Retina (tissue), 1 donor: ENCODE measurements around the gene MAP2K1.

Experiments used
- DNase-seq: peaks from one replicate; pipeline ENCODE4 v3.0.0-alpha.2; 2016

MAP2K1 gene

DNA sequence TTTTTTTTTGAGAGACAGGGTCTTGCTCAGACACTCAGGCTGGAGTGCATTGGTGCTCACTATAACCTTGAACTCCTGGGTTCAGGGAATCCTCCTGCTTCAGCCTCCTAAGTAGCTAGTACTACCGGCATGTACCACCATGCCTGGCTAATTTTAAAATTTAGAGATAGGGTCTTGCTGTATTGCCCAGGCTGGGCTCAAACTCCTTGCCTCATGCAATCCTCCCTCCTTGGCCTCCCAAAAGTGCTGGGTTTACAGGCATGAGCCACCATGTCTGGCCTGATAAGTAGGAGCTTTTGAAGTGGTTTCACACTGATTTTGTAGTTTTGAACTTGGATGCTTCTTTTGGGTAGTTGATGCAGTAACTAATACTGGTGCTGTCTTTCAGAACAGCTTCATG lies 7.8 kb downstream of the MAP2K1 start:
- no peak for DNase-seq

DNA sequence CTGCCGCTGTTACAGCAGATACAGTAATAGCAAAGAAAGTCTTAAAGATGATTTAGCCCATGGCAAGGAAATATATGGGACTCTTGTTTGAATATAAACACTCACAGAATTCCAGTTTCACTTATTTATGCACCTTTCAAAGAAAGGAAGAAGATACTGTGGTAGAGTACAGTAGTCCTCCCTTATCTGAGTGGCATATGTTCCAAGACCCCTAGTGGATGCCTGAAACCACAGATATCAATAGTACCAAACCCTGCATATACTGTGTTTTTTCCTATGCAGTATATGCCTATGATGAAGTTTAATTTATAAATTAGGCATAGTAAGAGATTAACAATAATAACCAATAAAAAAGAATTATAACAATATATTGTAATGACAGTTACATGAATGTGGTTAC lies 8.2 kb downstream of the MAP2K1 start:
- DNase-seq: no peak

DNA sequence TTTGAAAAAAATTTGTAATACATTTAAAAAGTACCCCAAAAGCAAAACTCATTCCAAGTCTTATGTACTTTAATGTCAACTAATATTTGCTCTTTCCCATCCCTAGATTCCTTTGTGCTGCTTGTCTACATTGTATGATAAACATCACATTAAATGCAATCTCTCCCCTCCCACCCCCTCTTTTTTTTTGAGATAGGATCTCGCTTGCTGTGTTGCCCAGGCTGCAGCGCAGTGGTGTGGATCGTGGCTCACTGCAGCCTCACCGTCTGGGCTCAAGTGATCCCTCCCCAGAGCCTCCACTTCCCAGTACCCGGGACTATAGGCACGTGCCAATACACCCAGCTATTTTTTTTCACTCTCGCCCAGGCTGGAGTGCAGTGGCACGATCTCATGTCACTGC lies 12.6 kb downstream of the MAP2K1 start:
- no peak for DNase-seq

DNA sequence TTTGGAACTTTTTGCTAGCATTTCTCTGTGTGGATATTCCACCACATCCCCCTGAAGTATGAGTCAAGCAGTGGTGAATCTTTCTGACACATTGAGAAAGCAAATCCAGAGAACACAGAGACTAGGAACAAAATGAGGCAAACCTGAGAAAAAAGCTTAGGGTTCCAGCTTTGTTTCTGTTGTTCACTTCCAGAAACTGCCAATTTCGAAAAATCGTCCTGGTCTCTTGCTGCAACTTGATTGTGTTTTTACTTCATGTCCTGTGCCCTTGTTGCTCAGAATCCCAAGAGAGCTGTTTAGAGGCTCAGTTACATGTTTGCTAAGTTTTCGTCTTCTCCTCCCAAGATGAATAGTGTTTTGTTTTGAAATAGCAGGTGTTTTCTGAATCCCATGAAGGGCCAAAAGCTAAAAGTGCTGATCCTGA lies 13.7 kb downstream of the MAP2K1 start:
- DNase-seq: no peak

DNA sequence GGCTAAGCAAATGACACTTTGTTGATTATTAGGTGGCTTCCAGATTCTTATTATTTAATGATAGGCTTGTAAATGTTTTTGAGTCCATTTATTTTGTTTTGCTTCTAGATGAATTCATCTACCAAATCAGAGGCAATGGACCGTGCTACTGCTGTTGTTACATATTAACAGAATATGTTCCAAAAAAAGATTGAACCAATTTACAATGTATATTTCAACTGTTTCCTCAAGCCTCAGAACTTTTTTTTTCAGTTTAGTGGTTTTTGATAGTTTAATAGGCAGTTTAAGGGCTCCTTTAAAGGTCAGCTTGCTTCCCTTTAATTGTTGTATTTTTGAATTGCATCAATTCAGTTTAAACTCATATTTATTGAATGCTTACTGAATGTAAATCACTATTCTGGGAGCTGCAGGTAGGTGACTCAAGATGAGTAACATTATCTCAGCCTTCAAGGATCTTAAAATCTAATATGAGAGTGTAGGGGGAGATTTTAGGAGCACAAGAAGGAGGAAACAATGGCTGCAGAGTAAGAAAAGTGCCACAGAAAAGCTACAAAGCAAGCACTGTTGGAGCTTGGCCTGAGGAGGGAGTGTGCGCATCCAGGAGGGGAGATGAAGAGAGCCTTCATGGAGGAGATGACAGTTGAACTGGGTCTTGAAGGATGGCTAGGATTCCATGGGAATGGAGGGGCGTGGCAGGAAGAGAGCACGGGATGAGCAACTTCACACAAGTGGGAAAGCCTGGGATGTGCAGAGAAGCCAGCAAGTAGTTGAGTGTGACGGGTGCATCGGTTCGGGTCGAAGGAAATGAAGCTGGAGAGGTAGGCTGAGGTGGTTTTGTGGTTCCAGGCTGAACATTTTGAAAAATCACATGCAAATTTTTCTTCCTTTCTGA lies 14.7 kb downstream of the MAP2K1 start:
- no peak for DNase-seq

DNA sequence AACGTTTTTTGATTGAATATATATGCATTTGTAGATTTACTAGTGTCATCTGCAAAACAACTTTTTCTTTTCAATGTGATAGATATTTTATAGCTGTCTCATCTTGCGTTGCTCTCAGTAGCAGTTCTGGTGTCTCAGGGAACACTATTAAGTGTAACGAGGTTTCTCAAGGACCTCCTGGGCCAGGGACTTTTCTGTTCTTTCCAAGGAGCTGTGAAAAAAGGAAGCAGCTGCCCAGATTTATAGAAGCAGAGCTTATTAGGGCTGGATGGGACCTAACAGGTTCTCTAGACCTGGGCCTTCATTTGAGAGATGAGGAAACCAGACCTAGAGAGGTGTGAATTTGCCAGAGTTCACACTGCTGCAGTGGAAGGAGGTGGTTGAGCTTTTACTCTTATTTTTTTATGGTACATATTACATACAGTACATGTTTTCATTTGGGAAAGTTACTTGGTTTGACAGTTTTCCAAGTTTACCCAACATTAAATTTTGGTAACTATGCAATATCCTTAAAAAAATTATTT lies 16.1 kb downstream of the MAP2K1 start:
- no peak for DNase-seq

DNA sequence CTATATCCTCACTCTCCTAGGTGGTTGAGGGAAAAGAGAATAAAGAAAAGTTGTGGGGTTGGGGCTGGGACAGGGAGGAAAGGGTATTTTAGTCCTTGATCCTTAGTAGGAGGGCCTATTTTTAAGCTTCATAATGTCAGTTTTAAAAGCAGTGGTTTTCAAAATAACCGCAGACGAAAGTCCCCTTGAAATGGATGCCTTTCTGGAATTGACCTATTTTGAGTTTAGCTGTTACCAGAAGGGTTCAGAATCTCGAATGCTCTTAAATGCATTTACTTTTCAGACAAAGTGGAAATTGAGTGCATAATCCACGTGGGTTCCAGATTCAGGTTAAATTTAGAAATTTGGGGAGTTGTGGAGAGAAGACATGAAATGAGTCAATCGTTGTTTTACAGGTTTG lies 16.6 kb downstream of the MAP2K1 start:
- DNase-seq: no peak

DNA sequence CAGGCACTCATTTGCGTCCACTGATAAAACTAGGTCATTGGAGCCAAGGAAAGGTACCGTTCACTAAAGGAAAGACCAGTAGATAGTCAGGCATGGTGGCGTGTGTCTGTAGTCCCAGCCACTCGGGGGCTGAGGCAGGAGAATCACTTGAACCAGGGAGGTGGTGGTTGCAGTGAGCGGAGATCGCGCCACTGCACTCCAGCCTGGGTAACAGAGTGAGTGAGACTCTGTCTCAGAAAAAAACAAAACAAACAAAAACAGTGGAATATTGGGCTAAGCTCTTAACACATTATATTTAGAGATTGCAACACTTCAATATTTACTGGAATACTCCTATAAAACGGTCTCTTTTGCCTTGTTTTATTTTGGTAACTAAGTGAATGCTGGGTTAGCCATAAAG lies 17.4 kb downstream of the MAP2K1 start:
- DNase-seq: no peak

DNA sequence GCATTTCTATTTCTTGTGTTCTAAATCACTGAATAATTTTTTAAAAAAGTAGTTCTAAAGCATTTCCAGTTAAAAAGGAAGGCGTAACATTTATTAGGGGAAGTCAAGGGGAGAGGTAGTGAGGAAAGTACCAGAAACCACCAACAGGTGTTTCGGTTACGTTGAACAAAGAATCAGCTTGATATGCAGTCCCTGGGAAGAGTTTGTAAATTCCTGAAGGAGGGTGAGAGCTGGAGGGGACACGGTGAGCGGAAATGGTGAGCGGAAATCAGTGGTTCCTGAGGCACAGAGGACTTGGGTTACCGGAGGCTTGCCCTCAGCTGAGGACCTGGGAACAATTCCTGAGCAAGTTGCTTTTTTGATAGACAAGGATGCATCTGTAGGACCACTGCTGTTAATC lies 17.8 kb downstream of the MAP2K1 start:
- no peak for DNase-seq

DNA sequence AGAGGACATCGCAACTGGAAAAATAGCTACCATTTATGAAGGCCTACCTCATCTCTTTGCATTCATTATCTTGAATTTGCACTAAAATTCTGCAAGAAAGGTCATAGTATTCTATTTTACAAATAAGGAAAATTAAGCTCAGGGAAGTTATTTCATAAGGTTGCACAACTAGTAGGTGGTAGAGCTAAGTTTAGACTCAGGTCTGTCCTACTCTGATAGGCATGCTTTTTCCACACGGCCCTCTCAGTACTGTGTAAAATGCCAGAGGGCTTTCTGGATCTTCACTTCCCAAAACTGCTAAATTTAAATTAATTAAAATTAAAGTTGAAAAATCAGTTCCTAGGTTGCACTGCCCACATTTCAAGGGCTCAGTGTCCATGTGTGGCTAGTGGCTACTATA lies 18.3 kb downstream of the MAP2K1 start:
- DNase-seq: no peak

DNA sequence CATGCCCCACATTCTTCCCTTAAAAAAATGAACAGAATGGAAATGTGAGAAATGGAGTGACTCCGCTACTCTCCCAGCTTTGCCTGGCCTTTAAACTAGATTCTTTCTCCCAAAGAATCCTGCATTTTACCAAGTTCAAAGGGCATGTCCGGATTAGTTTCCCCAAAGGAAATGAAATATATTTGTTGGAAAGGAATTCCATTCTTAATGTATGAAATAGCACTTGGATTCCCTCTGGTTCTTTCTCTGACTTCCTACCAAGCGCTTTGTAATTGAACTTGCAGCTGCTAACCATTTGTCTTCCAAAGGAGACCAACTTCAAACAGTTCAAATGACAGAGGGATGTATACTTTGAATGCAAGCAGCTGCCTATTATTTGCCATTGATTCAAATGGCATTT lies 18.9 kb downstream of the MAP2K1 start:
- DNase-seq: no peak

DNA sequence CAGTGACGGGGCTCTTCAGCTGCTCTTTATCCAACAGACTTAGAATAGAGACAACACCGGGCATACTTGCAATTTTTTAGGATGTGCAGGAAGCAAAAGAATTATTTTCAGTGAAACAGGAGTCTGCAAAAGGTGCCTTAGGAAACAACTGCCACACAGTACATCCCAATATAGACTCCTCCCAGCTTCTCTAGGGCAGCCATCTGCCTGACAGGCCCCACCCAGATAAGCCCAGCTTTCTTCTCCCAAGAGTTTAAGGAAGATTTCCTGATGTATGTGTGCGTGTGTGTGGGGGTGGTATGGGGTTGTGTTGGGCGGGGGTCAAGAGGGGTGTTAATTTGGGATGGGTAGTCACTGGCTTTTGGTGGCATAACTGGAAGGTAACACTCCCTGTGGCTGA lies 21.5 kb downstream of the MAP2K1 start:
- DNase-seq: no peak

DNA sequence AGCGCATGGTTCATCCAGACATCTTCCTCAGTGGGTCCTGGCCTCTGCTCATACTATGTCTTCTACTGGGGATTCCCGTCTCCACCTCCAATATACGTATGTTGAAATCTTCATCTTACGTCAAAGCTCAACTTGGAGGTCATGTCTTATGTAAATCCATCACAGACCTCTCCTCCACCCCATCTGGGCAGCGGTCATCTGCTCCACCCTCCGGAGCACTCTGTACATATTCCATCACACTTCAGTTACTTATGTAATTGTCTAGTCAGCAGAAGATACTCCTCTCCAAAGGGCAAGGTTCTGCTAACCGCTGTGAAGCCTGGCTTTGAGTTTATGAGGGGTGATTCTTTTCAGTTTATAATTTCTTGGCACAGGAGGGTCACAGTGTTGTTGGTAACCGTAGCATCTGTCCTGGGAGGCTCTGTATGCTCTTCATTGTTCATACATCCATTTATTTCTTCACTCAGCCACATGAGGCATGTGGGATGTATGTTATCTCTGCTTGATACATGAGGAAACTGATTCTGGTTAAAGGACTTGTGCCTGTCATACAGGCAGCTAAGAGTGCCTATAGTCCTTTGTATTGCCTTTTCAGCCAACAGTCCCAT lies 22.1 kb downstream of the MAP2K1 start:
- no peak for DNase-seq

DNA sequence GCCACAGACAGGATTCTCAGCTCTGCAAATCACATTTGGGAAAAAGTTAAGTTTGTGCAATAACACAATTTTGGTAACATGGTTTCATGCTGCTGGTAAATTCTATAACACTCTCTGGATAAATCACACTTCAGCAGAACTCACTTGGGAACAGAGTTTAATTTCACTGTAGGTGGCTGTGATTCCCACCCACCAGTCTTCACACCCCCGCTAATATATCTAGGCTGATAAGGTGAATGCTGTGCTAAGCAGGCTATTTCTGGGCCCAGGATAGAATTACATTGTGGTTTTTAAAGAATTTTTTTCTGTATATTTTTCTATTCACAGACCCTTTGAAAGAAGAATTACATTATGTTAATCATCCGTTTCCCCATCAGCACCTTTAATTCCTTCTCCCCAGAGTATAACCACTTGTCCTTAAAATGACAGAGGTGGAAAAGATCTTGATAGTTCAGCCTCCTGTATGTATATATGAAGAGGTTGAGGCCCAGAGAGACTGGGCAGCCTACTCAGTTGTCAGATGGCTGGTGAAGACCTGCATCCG lies 22.9 kb downstream of the MAP2K1 start:
- DNase-seq: no peak

DNA sequence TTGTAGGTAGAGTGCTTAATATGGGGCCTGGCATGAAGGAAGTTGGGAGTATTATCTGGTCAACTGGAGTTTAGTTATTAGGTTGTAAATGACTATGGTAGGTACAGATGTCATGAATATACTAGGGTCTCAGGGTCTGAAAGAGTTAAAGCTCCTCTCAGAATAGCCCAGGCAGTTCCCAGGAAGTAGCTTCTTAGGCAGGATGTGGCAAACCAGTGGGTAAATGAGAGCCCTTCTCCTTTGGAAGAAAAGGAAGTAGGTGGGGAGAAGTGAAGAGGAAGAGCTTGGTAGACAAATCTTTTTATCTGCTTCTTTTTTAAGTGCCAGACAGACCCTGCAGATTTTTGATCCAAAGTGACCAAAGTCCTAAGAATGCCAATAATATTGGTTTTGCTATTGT lies 24.5 kb downstream of the MAP2K1 start:
- DNase-seq: no peak

DNA sequence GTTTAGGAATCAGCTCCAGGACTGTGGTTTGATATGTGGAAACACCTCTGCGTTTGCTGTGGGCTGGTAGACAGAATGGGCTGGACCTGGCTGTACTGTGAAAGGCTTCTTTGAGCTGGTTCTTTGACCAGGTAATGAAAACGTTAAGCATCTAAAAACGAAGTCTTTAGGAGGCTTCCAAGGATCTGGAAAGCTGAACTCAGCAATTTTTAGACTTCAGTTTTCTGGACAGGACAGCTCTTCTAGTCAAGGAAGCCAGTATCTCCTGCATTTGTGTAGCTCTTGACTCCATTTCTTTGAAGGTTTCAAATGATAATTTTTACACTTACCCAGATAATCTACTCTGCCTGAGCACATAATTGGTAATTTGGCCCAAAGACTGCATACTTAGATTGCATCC lies 25.5 kb downstream of the MAP2K1 start:
- no peak for DNase-seq

DNA sequence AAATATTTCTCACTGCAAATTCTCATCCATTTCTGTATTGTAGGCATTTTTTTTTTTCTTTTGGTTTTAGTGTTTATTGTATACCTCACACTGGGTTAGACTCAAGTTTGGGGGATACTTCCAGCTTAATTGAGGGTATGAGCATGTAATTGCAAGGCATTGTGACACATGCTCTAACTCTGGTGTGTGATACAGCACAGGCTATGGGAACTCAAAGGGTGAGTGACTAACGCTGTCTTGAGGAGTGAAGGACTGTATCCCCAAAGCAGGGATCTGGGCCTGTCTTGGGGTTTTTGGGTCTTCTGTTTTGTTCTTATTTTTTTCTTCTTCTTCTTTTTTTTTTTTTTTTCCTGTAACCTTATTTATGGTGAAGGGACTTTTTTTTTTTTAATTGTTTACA lies 26.9 kb downstream of the MAP2K1 start:
- DNase-seq: no peak

DNA sequence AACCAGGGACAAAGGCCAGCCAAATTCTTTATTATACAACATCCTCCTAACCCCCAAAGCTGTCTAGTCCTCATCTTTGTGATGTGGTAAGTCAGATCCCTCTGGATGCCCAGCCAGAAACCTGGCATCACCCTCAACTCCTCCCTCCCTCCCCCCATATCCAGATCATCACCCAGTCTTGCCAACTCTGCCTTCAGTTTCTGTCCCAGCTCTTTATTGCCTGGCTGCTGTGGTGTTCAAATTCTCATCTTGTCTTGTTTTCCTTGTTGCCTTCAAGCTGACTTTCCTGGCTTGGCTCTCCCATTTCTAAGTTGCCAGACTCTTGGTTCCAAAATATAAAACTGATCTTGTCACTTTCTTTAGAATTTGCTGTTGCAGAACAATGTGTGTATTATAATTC lies 28.6 kb downstream of the MAP2K1 start:
- DNase-seq: no peak

DNA sequence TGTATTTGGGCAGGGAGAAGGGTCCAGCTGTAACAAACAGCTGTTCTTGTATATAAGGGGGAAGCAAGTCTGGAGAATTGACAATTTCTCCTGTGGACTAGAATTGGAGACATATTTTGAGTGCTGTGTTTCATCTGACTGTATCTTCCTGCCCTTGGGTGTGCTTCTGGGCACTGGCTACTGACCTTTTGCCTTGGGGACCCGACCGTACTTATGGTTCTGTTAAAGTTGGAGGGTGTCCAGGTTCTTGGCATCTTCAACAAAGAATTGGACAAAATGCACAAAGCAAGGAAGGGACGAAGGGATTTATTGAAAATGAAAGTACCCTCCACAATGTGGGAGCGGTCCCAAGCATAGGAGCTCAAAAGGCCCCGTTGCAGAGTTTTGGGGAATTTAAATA lies 31.0 kb downstream of the MAP2K1 start:
- DNase-seq: no peak

DNA sequence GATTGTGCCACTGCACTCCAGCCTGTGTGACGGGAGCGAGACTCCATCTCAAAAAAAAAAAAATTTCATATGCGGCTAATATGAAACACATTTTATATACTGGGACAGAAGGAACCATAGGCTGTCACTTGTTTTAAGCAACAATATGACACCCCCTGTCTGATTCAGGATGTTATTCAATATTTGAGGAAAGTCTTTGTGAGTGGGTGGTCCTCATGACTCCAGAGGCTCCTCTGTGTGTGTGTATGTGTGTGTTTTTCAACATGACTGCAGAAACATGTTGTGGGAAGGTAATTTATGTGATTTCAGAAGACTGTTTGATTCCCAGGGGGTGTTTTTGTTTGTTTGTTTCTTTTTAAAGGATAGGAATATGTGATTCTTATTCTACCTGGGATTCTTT lies 32.8 kb downstream of the MAP2K1 start:
- no peak for DNase-seq

DNA sequence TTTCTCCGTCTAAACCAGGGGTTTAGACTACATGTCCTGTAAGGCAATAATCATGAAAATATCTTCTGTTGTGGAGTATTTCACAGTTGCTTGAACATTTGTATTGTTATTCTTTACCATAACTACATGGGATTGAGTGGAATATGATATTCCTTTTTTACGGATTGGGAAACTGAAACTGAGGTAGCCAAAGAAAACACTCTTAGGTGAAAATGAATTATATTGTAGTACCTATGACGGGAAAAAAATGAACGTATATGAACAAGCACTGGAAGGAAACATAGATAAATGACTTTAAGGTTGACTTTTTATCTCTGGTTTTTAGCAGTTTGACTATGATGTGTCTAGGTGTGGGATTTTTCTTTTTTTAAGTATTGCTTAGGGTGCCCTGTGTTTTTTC lies 35.6 kb downstream of the MAP2K1 start:
- DNase-seq: no peak

DNA sequence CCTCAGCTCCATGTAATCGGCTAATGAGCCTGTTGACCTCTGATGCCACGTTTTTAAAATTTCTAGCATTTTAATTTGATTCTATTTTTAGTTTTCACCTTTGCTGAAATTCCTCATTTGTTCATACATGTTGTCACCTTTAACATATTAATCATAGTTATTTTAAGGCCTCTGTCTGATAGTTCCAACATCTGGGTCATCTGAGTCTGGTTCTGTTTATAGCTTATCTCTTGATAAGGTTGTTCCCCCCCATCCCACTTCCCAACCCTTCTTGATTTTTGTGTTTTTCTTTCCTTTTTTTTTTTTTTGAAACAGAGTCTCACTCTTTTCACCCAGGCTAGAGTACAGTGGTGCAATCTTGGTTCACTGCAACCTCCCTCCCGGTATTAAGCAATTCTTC lies 36.4 kb downstream of the MAP2K1 start:
- no peak for DNase-seq

DNA sequence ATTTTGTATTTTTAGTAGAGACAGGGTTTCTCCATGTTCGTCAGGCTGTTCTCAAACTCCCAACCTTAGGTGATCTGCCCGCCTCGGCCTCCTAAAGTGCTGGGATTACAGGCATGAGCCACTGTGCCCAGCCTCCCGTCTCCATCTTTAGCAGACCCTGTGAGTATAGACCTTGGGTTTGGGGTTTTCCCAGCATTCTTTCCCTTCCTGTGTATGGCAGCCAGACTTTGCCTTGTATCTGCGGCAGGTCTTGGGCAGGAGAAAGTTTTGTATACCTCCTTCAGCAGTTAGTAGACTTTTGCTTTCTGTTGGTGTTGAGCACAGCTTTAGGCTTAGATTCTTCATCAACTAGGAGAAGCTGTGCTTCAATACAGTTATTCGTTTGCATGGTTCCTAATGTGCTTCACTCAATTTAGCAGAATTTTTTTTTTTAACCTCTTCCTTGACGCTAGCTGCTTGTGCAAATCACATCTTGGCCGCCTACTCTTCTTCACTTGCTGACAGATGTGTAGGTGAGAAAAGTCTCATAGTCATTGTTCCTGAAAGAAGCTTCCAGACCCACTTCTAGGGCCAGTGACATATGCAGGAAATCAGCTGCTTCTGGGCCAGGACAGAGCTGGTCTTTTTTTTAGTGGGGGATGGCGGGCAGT lies 38.4 kb downstream of the MAP2K1 start:
- DNase-seq: no peak

DNA sequence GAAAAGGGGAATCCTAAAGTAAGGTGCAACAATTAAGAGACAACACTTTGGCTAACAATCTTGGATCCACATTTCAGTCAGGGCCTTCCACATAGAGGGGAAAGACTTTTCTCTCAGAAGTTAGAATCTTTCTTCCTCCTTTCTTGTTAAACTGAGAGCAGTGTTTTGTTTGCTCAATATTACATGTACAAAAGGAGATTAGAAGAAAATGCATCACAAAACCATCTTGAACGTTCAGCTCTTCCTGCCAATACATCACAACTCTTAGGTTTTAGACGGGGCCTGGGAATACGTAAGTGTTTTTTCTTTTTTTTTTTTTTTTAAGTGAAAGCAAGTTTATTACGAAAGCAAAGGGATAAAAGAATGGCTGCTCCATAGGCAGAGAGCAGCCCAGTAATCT lies 39.1 kb downstream of the MAP2K1 start:
- DNase-seq: no peak
